HG03575 (cell line): ENCODE measurements around the gene ZBTB47.

Source experiments
- ATAC-seq: cut with Tn5 transposase; IDR thresholded peaks from one replicate; pipeline ENCODE4 v1.9.1; 2021; ENCODE audit not compliant: unreplicated experiment, insufficient number of reproducible peaks, low FRiP score; ENCODE audit errors: extremely low read depth

Gene ZBTB47

GRCh38 chr3:42651248-42652091 is 2.0 kb upstream of the ZBTB47 start:
- ATAC-seq, result no peak

- no peak for ATAC-seq
Observed at GRCh38 chr3:42652251-42652610, 1.3 kb upstream of the ZBTB47 start.

GRCh38 chr3:42652611-42653302 is 740 bp upstream of the ZBTB47 start:
- no peak for ATAC-seq

- no peak for ATAC-seq
Observed at GRCh38 chr3:42653303-42653559, 266 bp upstream of the ZBTB47 start.

GRCh38 chr3:42654331-42655201 is 1.1 kb downstream of the ZBTB47 start:
- no peak for ATAC-seq

GRCh38 chr3:42655331-42655888 is 1.9 kb downstream of the ZBTB47 start:
- ATAC-seq, result no peak

- no peak for ATAC-seq
Observed at GRCh38 chr3:42655980-42656679, 2.6 kb downstream of the ZBTB47 start.

- ATAC-seq, result no peak
Observed at GRCh38 chr3:42656680-42657610, 3.4 kb downstream of the ZBTB47 start.

- no peak for ATAC-seq
Observed at GRCh38 chr3:42657675-42658074, 4.2 kb downstream of the ZBTB47 start.

GRCh38 chr3:42658091-42658770 is 4.7 kb downstream of the ZBTB47 start:
- ATAC-seq, result no peak

- no peak for ATAC-seq
Observed at GRCh38 chr3:42658771-42659390, 5.4 kb downstream of the ZBTB47 start.

- ATAC-seq, result no peak
Observed at GRCh38 chr3:42659451-42660130, 6.1 kb downstream of the ZBTB47 start.

GRCh38 chr3:42660131-42660715 is 6.7 kb downstream of the ZBTB47 start:
- no peak for ATAC-seq

GRCh38 chr3:42660898-42661297 is 7.4 kb downstream of the ZBTB47 start:
- ATAC-seq, result no peak

- no peak for ATAC-seq
Observed at GRCh38 chr3:42661593-42662022, 8.1 kb downstream of the ZBTB47 start.
